ENCODE results near the gene PPARG.

DNA sequence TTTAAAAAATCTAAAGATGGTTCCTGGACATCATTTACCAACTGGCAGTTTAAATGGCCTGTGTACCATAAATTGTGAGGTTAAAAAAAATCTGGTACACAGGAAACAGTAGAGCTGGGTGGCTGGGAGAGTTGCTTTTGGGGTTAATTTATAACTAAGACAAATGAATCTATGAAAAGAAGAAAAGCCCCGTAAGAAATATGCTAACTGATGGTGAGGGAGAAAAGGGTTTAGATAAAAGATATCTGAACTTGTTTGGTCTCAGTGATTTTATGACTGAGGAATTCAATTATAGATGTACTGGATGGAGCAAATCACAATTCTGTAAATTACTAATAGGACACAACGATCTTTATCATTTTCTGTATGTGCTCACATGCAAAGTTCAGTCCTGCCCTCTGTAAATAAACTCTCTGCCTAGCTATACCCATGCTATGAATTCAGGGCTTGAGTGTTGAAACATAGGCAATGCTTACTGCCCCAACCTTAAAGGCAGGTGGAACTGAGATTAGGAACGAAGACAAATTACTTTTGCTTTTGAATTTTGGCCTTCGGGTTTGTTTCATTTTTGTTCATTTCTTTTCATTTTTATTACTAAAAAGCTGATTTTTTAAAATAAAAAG lies 28.0 kb downstream of the PPARG start:
- TF ChIP-seq CTCF (optimal IDR thresholded peaks at IDR 0.05 in 1 of 3, IDR thresholded peaks at IDR 0.05 in 1 of 3, conservative IDR thresholded peaks at IDR 0.05 in 1 of 3; ENCODE audit: extremely low read depth in 1 of 3, insufficient read depth in 2 of 3, low read length in 3 of 3) (no peak), EZH2 (IDR thresholded peaks at IDR 0.05; ENCODE audit: low read length) (no peak)
